ENCODE results near the gene RPTOR. TPM values are rescaled to one million over a fixed set of nuclear protein-coding genes. Genes with fewer than 3 reads are reported as not detected.

RPTOR gene
- polyA plus RNA-seq, 1 of the 3 experiments (the other 2 are of a cell fraction): 14.9 TPM

DNA sequence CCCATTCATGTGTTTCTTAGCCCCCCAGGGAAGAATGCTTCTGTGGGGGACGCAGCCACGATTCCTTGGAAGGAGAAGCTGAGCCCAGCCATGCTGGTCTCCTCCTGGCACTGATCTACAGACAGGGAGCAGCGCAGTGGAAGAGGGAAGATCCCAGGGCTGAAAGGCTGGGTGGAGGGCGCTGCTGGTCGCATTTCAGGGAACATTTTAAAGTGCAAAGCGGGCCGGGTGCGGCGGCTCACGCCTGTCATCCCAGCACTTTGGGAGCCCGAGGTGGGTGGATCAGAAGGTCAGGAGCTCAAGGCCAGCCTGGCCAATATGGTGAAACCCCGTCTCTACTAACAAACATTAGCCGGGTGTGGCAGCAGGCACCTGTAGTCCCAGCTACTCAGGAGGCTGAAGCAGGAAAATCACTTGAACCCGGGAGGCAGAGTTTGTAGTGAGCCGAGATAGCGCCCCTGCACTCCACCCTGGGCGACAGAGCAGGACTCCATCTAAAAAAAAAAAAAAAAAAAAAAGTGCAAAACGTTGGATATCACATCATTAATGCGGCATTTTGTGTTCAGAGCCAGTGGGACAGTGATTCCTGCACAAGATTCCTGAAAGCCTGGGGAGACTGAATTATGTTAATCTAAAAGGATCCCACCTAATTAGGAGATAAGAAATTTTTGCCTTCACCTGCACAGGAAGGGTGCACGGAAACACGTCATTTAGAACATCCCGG lies 446.4 kb downstream of the RPTOR start:
- ChIA-PET CTCF (interaction anchor here (0.9 to 10.6 kb wide), 17 partner anchors 8 to 564 kb away, joined by 3 to 84 read pairs (median 4); no protein-coding TSS in a partner anchor), POLR2A (no interaction called here)
- Histone ChIP-seq H3K27ac (ENCODE audit: low read depth in 2 of 2, low read length in 1 of 2) (no peak overlapping the region; a peak in 1 of 4 replicates), H2AFZ (ENCODE audit: low read depth) (peak overlapping the region; percentile 100), H3F3A (replicated peaks; ENCODE audit: insufficient read depth) (peaks cover 3% of the 10 kb centered on the region), H3K4me1 (ENCODE audit: control insufficient read depth in 1 of 2, insufficient read depth in 2 of 2, low read depth in 1 of 2, low read length in 1 of 2) (peaks cover 10 to 17% of the 10 kb centered on the region in 2 experiments; a peak in 1 of 4 replicates), H3K9me3 (no peaks in the 10 kb centered on the region), H3K36me3 (replicated peaks in 1 of 2; ENCODE audit: control insufficient read depth in 1 of 2, insufficient read depth in 2 of 2, low read length in 1 of 2) (peaks cover 6 to 9% of the 10 kb centered on the region in 2 experiments), H4K20me1 (ENCODE audit: insufficient read depth) (0 out of 2 replicates have a peak, but pooled peaks cover 4% of the 10 kb centered on the region), H3K27me3 (ENCODE audit: insufficient read depth) (no peaks in the 10 kb centered on the region), H3K79me2 (ENCODE audit: insufficient read depth) (peaks cover 29% of the 10 kb centered on the region), H3K4me2 (peak overlapping the region; percentile 100), H3K4me3 (ENCODE audit: low read depth in 2 of 2, low read length in 1 of 2) (peak overlapping the region; percentile 79 to 89), H3K9ac (peak overlapping the region; percentile 75), H3K9me2 (no peaks in the 10 kb centered on the region)
- DNase-seq: peak; percentile 45
- 46% methylated on average over 19 of the region's 22 CpGs for WGBS (ENCODE audit: low lambda C conversion rate)
- 0 out of 2 replicates have a peak, but pooled peaks have one; percentile 7 for TF ChIP-seq YY1 (IDR thresholded peaks at IDR 0.05; ENCODE audit: low read depth)
- TF ChIP-seq, protein P1, sequence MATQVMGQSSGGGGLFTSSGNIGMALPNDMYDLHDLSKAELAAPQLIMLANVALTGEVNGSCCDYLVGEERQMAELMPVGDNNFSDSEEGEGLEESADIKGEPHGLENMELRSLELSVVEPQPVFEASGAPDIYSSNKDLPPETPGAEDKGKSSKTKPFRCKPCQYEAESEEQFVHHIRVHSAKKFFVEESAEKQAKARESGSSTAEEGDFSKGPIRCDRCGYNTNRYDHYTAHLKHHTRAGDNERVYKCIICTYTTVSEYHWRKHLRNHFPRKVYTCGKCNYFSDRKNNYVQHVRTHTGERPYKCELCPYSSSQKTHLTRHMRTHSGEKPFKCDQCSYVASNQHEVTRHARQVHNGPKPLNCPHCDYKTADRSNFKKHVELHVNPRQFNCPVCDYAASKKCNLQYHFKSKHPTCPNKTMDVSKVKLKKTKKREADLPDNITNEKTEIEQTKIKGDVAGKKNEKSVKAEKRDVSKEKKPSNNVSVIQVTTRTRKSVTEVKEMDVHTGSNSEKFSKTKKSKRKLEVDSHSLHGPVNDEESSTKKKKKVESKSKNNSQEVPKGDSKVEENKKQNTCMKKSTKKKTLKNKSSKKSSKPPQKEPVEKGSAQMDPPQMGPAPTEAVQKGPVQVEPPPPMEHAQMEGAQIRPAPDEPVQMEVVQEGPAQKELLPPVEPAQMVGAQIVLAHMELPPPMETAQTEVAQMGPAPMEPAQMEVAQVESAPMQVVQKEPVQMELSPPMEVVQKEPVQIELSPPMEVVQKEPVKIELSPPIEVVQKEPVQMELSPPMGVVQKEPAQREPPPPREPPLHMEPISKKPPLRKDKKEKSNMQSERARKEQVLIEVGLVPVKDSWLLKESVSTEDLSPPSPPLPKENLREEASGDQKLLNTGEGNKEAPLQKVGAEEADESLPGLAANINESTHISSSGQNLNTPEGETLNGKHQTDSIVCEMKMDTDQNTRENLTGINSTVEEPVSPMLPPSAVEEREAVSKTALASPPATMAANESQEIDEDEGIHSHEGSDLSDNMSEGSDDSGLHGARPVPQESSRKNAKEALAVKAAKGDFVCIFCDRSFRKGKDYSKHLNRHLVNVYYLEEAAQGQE (IDR thresholded peaks at IDR 0.05; ENCODE audit: low read depth, low read length): no peak

DNA sequence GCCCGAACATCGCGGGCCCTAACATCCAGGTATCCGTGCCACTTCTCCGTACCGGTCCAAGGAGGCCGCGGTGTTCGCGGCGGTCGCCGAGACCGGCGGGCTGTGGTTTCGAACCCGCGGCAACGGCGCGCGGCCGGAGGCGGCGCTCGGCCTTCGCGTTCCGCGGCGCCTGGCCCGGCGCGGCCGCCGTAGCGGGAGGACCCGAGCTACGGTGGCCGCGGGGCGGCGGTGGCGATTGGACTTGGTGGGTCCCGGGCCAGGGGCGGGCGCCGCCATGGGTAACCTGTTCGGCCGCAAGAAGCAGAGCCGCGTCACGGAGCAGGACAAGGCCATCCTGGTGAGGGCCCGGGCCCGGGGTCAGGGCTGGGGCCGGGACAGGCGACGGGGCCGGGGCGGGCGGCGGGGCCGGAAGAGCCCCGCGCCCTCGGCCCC lies 447.0 kb downstream of the RPTOR start, which contains the start of gene CHMP6:
Gene CHMP6 (plus strand): TSS at position 197 of the 432 bp plus-strand sequence. CDS start 78 bp downstream, at position 275.
- Histone ChIP-seq H3F3A (replicated peaks; ENCODE audit: insufficient read depth) (peaks cover 3% of the 10 kb centered on the region), H3K4me2 (peak within 1 kb of the TSS; percentile 100), H3K4me3 (ENCODE audit: low read depth in 2 of 2, low read length in 1 of 2) (peak within 1 kb of the TSS; percentile 79 to 89), H3K9ac (peak within 1 kb of the TSS; percentile 75), H3K27ac (ENCODE audit: low read depth in 2 of 2, low read length in 1 of 2) (no peak within 1 kb of the TSS; a peak in 1 of 4 replicates), H2AFZ (ENCODE audit: low read depth) (peak within 1 kb of the TSS; percentile 100), H3K9me2 (no peaks in the 10 kb centered on the region), H3K4me1 (ENCODE audit: control insufficient read depth in 1 of 2, insufficient read depth in 2 of 2, low read depth in 1 of 2, low read length in 1 of 2) (peaks cover 10 to 17% of the 10 kb centered on the region in 2 experiments; a peak in 1 of 4 replicates), H4K20me1 (ENCODE audit: insufficient read depth) (0 out of 2 replicates have a peak, but pooled peaks cover 4% of the 10 kb centered on the region), H3K79me2 (ENCODE audit: insufficient read depth) (peaks cover 29% of the 10 kb centered on the region), H3K36me3 (replicated peaks in 1 of 2; ENCODE audit: control insufficient read depth in 1 of 2, insufficient read depth in 2 of 2, low read length in 1 of 2) (peaks cover 10 to 14% of the 10 kb centered on the region in 2 experiments), H3K9me3 (no peaks in the 10 kb centered on the region), H3K27me3 (ENCODE audit: insufficient read depth) (no peaks in the 10 kb centered on the region)
- ChIA-PET CTCF (interaction anchor here (0.9 to 10.6 kb wide), 14 partner anchors 8 to 565 kb away, joined by 3 to 84 read pairs (median 4); no protein-coding TSS in a partner anchor), POLR2A (no interaction called here)
- peak; percentile 99 for DNase-seq
- 2% methylated on average over 22 of the region's 66 CpGs for WGBS (ENCODE audit: low lambda C conversion rate)
- TF ChIP-seq FOXM1 (IDR thresholded peaks at IDR 0.05; ENCODE audit: low read depth) (no peak), JUND (IDR thresholded peaks at IDR 0.05) (no peak), RXRA (IDR thresholded peaks at IDR 0.05; ENCODE audit: borderline replicate concordance, low read depth) (no peak), CHD2 (IDR thresholded peaks at IDR 0.05; ENCODE audit: low read length, partially characterized antibody) (peak; percentile 75), FOXJ3 (CRISPR knock-in tag; IDR thresholded peaks at IDR 0.05) (no peak), NFIC (IDR thresholded peaks at IDR 0.05; ENCODE audit: borderline replicate concordance) (no peak), TAF1 (IDR thresholded peaks at IDR 0.05; ENCODE audit: borderline replicate concordance, low read depth, low read length) (peak; percentile 76), YY1 (IDR thresholded peaks at IDR 0.05; ENCODE audit: low read depth) (peak; percentile 74), TCF12 (IDR thresholded peaks at IDR 0.05) (no peak), SIN3A (IDR thresholded peaks at IDR 0.05; ENCODE audit: borderline replicate concordance, low read depth, low read length) (peak; percentile 88; the same call in 1 of the 2 replicates), ELF1 (IDR thresholded peaks at IDR 0.05) (peak; percentile 83), TEAD4 (IDR thresholded peaks at IDR 0.05; ENCODE audit: borderline replicate concordance, insufficient read depth) (0 out of 2 replicates have a peak, but pooled peaks have one; percentile 10)
- TF ChIP-seq, protein P2, sequence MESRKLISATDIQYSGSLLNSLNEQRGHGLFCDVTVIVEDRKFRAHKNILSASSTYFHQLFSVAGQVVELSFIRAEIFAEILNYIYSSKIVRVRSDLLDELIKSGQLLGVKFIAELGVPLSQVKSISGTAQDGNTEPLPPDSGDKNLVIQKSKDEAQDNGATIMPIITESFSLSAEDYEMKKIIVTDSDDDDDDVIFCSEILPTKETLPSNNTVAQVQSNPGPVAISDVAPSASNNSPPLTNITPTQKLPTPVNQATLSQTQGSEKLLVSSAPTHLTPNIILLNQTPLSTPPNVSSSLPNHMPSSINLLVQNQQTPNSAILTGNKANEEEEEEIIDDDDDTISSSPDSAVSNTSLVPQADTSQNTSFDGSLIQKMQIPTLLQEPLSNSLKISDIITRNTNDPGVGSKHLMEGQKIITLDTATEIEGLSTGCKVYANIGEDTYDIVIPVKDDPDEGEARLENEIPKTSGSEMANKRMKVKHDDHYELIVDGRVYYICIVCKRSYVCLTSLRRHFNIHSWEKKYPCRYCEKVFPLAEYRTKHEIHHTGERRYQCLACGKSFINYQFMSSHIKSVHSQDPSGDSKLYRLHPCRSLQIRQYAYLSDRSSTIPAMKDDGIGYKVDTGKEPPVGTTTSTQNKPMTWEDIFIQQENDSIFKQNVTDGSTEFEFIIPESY (IDR thresholded peaks at IDR 0.05; ENCODE audit: borderline replicate concordance, low read depth): peak; percentile 75; the same call in 1 of the 2 replicates
- TF ChIP-seq, protein P3, sequence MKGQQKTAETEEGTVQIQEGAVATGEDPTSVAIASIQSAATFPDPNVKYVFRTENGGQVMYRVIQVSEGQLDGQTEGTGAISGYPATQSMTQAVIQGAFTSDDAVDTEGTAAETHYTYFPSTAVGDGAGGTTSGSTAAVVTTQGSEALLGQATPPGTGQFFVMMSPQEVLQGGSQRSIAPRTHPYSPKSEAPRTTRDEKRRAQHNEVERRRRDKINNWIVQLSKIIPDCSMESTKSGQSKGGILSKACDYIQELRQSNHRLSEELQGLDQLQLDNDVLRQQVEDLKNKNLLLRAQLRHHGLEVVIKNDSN (IDR thresholded peaks at IDR 0.05; ENCODE audit: borderline replicate concordance, low read depth): no peak
- TF ChIP-seq, protein P4, sequence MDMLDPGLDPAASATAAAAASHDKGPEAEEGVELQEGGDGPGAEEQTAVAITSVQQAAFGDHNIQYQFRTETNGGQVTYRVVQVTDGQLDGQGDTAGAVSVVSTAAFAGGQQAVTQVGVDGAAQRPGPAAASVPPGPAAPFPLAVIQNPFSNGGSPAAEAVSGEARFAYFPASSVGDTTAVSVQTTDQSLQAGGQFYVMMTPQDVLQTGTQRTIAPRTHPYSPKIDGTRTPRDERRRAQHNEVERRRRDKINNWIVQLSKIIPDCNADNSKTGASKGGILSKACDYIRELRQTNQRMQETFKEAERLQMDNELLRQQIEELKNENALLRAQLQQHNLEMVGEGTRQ (IDR thresholded peaks at IDR 0.05; ENCODE audit: borderline replicate concordance, low read depth, low read length): no peak
- TF ChIP-seq, protein P5, sequence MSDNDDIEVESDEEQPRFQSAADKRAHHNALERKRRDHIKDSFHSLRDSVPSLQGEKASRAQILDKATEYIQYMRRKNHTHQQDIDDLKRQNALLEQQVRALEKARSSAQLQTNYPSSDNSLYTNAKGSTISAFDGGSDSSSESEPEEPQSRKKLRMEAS (IDR thresholded peaks at IDR 0.05; ENCODE audit: low read depth): 0 out of 2 replicates have a peak, but pooled peaks have one; percentile 33
